ENCODE results near the gene CSNK1A1. TPM values are rescaled to one million over a fixed set of nuclear protein-coding genes. Genes with fewer than 3 reads are reported as not detected.

CSNK1A1 gene
- total RNA-seq, 3 donors from 2014 or later, result 151 to 350 (median 287) TPM

- peaks cover 0 to 7% of the 10 kb centered on the region in 2 donors for H3K4me1 ChIP-seq
- H3K36me3 ChIP-seq, result no peaks in the 10 kb centered on the region
- no peaks in the 10 kb centered on the region for H3K9me3 ChIP-seq
- intact Hi-C loops (cut with DNase I; ENCODE audit: low total_unique reads), result no loop called here
- peak overlapping the region in 1 of 2 donors; percentile 38 for H3K27ac ChIP-seq
- no peak overlapping the region for H3K4me3 ChIP-seq
- DNase-seq (ENCODE audit: low spot score in 2 of 2), result no peak
- H3K27me3 ChIP-seq, result no peaks in the 10 kb centered on the region
- TF ChIP-seq, protein P1, sequence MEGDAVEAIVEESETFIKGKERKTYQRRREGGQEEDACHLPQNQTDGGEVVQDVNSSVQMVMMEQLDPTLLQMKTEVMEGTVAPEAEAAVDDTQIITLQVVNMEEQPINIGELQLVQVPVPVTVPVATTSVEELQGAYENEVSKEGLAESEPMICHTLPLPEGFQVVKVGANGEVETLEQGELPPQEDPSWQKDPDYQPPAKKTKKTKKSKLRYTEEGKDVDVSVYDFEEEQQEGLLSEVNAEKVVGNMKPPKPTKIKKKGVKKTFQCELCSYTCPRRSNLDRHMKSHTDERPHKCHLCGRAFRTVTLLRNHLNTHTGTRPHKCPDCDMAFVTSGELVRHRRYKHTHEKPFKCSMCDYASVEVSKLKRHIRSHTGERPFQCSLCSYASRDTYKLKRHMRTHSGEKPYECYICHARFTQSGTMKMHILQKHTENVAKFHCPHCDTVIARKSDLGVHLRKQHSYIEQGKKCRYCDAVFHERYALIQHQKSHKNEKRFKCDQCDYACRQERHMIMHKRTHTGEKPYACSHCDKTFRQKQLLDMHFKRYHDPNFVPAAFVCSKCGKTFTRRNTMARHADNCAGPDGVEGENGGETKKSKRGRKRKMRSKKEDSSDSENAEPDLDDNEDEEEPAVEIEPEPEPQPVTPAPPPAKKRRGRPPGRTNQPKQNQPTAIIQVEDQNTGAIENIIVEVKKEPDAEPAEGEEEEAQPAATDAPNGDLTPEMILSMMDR (IDR thresholded peaks at IDR 0.05), result no peak
- TF ChIP-seq POLR2A (IDR thresholded peaks at IDR 0.05) (no peak), POLR2AphosphoS5 (IDR thresholded peaks at IDR 0.05) (no peak)
These were observed 37.7 kb upstream of the CSNK1A1 start for GRCh38 chr5:149588936-149589335.

DNA sequence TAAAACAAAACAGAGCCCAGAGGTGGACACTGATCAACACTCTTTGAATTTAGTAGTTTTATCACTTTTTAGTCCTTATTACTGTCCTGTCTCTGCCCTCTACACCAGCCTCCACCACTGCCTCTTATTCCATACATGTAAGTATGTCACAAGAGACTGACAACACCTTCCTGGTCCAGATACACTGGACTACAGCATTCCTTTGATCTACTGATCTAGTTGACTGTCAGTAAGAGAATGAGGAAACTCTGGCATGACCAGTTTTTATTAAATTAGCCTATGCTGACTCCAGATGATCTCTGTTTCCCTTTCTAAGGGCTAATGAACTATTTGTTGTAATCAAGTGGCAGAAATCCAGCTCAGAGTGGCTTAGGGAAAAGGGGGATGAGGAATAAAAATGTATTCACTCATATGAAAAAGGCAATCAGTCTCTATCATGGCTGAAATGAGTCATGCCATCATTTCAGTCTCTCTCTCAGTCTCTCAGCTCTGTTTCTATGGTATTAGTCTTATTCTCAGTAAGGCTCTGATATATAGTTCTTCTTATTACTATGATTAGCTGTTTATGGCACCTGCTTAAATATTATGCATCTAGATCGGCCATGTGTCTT lies 35.6 kb upstream of the CSNK1A1 start:
- no peak overlapping the region for H3K4me3 ChIP-seq
- peak overlapping the region; percentile 65 to 78 for H3K27ac ChIP-seq
- no peaks in the 10 kb centered on the region for H3K36me3 ChIP-seq
- H3K9me3 ChIP-seq, result no peaks in the 10 kb centered on the region
- no peaks in the 10 kb centered on the region for H3K27me3 ChIP-seq
- TF ChIP-seq POLR2AphosphoS5 (IDR thresholded peaks at IDR 0.05) (no peak), POLR2A (IDR thresholded peaks at IDR 0.05) (no peak)
- TF ChIP-seq, protein P1 (IDR thresholded peaks at IDR 0.05), result no peak
- peaks cover 4 to 9% of the 10 kb centered on the region in 2 donors for H3K4me1 ChIP-seq
- DNase-seq (ENCODE audit: low spot score in 2 of 2), result no peak
- intact Hi-C loops (cut with DNase I; ENCODE audit: low total_unique reads), result no loop called here

DNA sequence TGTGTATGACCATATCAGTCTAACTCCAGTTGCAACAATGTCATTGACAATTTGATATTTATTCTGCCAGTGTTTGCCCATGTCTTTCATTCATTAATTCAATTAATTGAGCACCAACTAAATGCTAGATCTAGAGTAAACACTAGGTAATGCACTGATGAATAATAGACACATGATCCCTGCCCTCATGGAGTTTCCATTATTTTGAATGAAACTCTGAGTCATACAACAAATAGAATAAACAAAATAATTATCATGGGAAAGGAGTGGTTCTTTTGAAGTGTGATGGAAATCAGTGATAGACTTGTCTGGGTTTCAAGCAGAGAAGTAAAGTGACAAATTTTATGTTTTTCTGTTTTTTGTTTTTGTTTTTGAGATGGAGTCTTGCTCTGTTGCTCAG lies 34.7 kb upstream of the CSNK1A1 start:
- intact Hi-C loops (cut with DNase I; ENCODE audit: low total_unique reads), result no loop called here
- H3K27ac ChIP-seq, result peak overlapping the region; percentile 65 to 78

GRCh38 chr5:149584121-149584520 lies 32.9 kb upstream of the CSNK1A1 start:
- H3K27ac ChIP-seq, result peak overlapping the region; percentile 81 to 92
- H3K9me3 ChIP-seq, result no peaks in the 10 kb centered on the region
- peak overlapping the region in 1 of 3 donors; percentile 44 for H3K4me3 ChIP-seq
- H3K36me3 ChIP-seq, result no peaks in the 10 kb centered on the region
- peaks cover 4 to 14% of the 10 kb centered on the region in 2 donors for H3K4me1 ChIP-seq
- TF ChIP-seq POLR2A (IDR thresholded peaks at IDR 0.05), result no peak
- no peak for TF ChIP-seq POLR2AphosphoS5 (IDR thresholded peaks at IDR 0.05)
- TF ChIP-seq, protein P1 (IDR thresholded peaks at IDR 0.05), result no peak
- intact Hi-C loops (cut with DNase I; ENCODE audit: low total_unique reads), result no loop called here
- H3K27me3 ChIP-seq, result no peaks in the 10 kb centered on the region
- no peak for DNase-seq (ENCODE audit: low spot score in 2 of 2)

More for the DNA sequence above, 34.7 kb upstream of the CSNK1A1 start:
- no peaks in the 10 kb centered on the region for H3K36me3 ChIP-seq
- H3K4me3 ChIP-seq, result no peak overlapping the region
- TF ChIP-seq POLR2AphosphoS5 (IDR thresholded peaks at IDR 0.05) (no peak), POLR2A (IDR thresholded peaks at IDR 0.05) (no peak)
- TF ChIP-seq, protein P1 (IDR thresholded peaks at IDR 0.05), result no peak
- H3K27me3 ChIP-seq, result no peaks in the 10 kb centered on the region
- H3K9me3 ChIP-seq, result no peaks in the 10 kb centered on the region
- peaks cover 4 to 9% of the 10 kb centered on the region in 2 donors for H3K4me1 ChIP-seq
- DNase-seq (ENCODE audit: low spot score in 2 of 2), result no peak

DNA sequence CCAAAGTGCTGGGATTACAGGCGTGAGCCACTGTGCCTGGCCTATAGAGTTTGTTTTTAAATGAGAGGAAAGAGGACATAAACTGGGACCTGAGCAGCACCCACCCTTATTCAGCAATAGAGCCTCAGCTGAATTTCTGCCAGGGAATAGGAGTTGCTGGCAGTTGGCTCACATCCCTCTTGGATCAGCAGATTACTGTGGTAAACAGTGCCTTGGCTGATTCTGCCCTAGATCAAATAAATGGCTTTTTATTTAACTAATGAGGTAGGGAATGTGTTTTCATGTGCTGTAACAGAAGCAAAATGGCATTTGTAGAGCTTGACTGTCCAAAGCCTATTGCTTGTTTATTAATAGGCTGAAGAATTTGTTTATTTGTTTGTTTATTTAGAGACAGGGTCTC lies 32.2 kb upstream of the CSNK1A1 start:
- intact Hi-C loops (cut with DNase I; ENCODE audit: low total_unique reads), result no loop called here
- TF ChIP-seq POLR2A (IDR thresholded peaks at IDR 0.05) (no peak), POLR2AphosphoS5 (IDR thresholded peaks at IDR 0.05) (no peak)
- TF ChIP-seq, protein P1 (IDR thresholded peaks at IDR 0.05), result no peak
- no peak for DNase-seq (ENCODE audit: low spot score in 2 of 2)
- Histone ChIP-seq H3K4me3 (peak overlapping the region in 2 of 3 donors; percentile 44 to 65), H3K27me3 (no peaks in the 10 kb centered on the region), H3K27ac (peak overlapping the region; percentile 81 to 92), H3K4me1 (peaks cover 4 to 14% of the 10 kb centered on the region in 2 donors), H3K9me3 (no peaks in the 10 kb centered on the region), H3K36me3 (no peaks in the 10 kb centered on the region)
